Colonic mucosa (tissue), 4 donors: Measurements from ENCODE around the gene RAB28. TPM values are rescaled to one million over a fixed set of nuclear protein-coding genes. Genes with fewer than 3 reads are reported as not detected.

Experiments
- DNase-seq: peaks from one replicate; pipeline ENCODE4 v3.0.0-alpha.2; 2020
- H3K27ac ChIP-seq: fragments of 200-600 bp; one replicate; pipeline ENCODE4 v1.8.0; 2021
- H3K27me3 ChIP-seq: fragments of 200-600 bp; one replicate; pipeline ENCODE4 v1.8.0; 2021
- H3K36me3 ChIP-seq: fragments of 200-600 bp; one replicate; pipeline ENCODE4 v1.8.0; 2021
- H3K4me1 ChIP-seq: fragments of 200-600 bp; one replicate; pipeline ENCODE4 v1.8.0; 2021; ENCODE audit warnings: mild to moderate bottlenecking
- H3K4me3 ChIP-seq: fragments of 200-600 bp; one replicate; pipeline ENCODE4 v1.8.0; 2021
- H3K9ac ChIP-seq, 2 donors: one replicate each; pipeline ENCODE4 v1.7.0; 2013; ENCODE audit warnings: control low read depth in 2 of 2, low read depth in 2 of 2, low read length in 2 of 2
- H3K9me3 ChIP-seq: fragments of 200-600 bp; one replicate; pipeline ENCODE4 v1.8.0; 2021
- CTCF ChIP-seq: fragments of 200-600 bp; IDR thresholded peaks from one replicate; pipeline ENCODE4 v1.8.0; 2022; ENCODE audit warnings: antibody characterized with exemption, mild to moderate bottlenecking
- intact Hi-C: fragments of 100-400 bp; cut with DNase I; formaldehyde crosslinking; loops from one replicate; pipeline ENCODE4 v1.14.1; 2022
- total RNA-seq, 2 donors: library from RNA; stranded (reverse); fragmentation: NEBNext Ultra II Directional in 1 of 2; extraction: Animal tissue kit (Norgen Biotek cat#: 25700) in 1 of 2; gene quantifications; one replicate each; pipeline ENCODE4 v1.2.1, GENCODE V29; 2021
- donor health status: healthy.
- donor health status: DM: no; HTN: no; CAD: no.
- donor health status: DM: no; HTN: no; CAD: no.

Gene RAB28
- 10 to 100 TPM; 13.0 to 13.3 TPM for total RNA-seq

DNA sequence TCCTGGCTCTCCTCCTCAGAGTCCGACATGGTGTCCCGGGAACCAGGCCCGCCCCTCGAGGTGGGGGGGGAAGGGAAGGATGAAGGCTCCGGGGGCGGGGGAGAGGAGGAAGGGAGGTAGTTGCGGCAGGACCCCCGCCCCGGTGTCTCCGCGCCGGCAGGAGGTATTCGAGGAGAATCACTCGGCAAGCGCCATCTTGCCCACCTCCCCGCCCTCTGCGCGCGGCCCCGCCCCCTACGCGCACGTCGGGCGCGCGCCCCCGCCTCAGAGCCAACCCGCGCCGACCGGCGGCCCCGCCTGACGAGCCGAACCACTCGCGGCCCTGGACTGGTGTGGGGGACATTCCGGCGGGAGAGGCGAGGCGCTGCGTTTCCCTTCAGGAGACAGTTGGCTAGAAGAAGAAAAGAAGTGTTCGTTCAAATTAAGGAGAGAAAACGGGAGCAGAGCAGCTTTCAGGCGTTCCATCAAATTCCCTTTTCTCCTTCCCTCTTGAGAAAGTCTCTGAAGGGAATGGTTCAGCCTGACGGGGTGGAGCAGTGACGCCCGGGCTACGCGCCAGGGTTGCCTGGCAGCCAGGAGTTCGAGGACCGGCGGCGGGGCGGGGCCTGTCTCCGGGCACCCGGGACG is at the start of gene RAB28:
RAB28 (minus strand) TSS at position 219 of the 627 bp plus-strand sequence.
- Histone ChIP-seq H3K27me3 (no peaks in the 10 kb centered on the region), H3K36me3 (no peaks in the 10 kb centered on the region), H3K27ac (peak within 1 kb of the TSS; percentile 75), H3K4me3 (peak within 1 kb of the TSS; percentile 75), H3K9ac (peak within 1 kb of the TSS; percentile 65 to 76), H3K9me3 (no peaks in the 10 kb centered on the region), H3K4me1 (no peaks in the 10 kb centered on the region)
- intact Hi-C loops, result no loop called here
- no peak for TF ChIP-seq CTCF
- peak; percentile 95 for DNase-seq

GRCh38 chr4:13531625-13531998 is 47.5 kb upstream of the RAB28 start:
- intact Hi-C loops, result no loop called here
- Histone ChIP-seq H3K36me3 (no peaks in the 10 kb centered on the region), H3K27ac (no peak overlapping the region), H3K27me3 (peaks cover 55% of the 10 kb centered on the region), H3K9me3 (no peaks in the 10 kb centered on the region), H3K9ac (no peak overlapping the region), H3K4me1 (no peaks in the 10 kb centered on the region), H3K4me3 (no peak overlapping the region)
- DNase-seq, result no peak
- TF ChIP-seq CTCF, result no peak

- H3K4me3 ChIP-seq, result no peak overlapping the region
- H3K9ac ChIP-seq, result no peak overlapping the region
- H3K36me3 ChIP-seq, result no peaks in the 10 kb centered on the region
- H3K9me3 ChIP-seq, result no peaks in the 10 kb centered on the region
- no peaks in the 10 kb centered on the region for H3K4me1 ChIP-seq
- H3K27ac ChIP-seq, result no peak overlapping the region
- peaks cover 55% of the 10 kb centered on the region for H3K27me3 ChIP-seq
- DNase-seq, result no peak
- no peak for TF ChIP-seq CTCF
- intact Hi-C loops, result no loop called here
Measured at GRCh38 chr4:13530823-13531624, 46.9 kb upstream of the RAB28 start.

DNA sequence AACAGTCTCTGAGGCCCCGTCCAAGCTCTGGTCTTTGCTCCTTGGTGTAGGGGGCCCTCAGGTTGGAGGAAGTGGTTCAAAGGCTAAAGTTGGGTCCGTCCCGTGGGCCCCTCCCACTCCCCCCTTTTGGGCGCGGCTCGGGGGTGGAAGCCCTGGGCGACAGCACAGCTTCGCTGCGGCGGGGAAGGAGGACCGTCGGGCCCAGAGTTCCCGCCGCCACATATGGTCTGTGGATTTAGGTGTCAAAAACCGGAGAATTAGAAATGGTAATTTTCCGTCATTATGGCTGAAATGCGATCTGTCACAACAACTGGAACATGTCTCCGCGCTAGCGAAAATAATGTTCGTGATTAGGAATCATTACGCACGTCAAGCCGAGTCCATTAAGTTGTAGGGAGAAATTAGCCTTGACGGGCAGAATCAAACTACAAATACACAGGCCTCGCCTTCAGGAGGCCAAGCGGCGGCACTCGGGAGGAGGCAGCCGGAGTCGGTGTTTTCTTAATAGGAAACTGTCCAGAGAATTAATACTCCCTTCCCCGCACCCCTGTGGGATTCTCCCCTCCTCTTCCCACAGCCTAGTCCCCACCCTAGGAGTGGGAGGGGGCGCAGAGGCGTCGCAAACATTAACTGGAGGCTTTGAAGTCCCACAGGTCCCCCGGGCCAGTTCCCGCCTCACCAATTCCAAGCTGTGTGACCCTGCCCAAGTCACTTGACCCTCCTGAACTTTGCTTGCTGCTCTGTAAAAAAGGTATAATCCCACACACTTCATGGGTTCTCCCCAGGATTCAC is 45.2 kb upstream of the RAB28 start:
- Histone ChIP-seq H3K27me3 (peaks cover 60% of the 10 kb centered on the region), H3K4me3 (no peak overlapping the region), H3K9me3 (no peaks in the 10 kb centered on the region), H3K36me3 (no peaks in the 10 kb centered on the region), H3K27ac (no peak overlapping the region), H3K4me1 (no peaks in the 10 kb centered on the region), H3K9ac (no peak overlapping the region)
- DNase-seq, result no peak
- no peak for TF ChIP-seq CTCF
- intact Hi-C loops, result no loop called here

DNA sequence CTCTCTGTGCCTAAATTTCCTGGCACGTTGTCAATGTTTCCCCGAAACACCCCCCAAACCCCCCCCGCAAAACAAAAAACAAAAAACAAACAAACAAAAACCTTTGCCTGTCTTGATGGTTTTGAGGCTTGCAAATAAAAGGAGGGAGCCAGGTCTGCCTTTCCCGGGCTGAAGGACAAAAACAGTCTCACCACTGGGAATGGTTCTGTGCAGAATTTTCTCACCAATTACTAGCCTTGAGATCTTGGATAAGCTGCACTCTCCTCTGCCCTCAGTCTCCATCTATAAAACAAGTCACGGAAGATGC is 44.6 kb upstream of the RAB28 start:
- peaks cover 60% of the 10 kb centered on the region for H3K27me3 ChIP-seq

More for the DNA sequence above, 44.6 kb upstream of the RAB28 start:
- H3K27ac ChIP-seq, result no peak overlapping the region
- DNase-seq, result no peak
- TF ChIP-seq CTCF, result no peak
- intact Hi-C loops, result no loop called here
- H3K4me3 ChIP-seq, result no peak overlapping the region
- H3K4me1 ChIP-seq, result no peaks in the 10 kb centered on the region
- no peaks in the 10 kb centered on the region for H3K9me3 ChIP-seq
- no peaks in the 10 kb centered on the region for H3K36me3 ChIP-seq
- no peak overlapping the region for H3K9ac ChIP-seq
